ENCODE results near the gene HS6ST1. TPM values are rescaled to one million over a fixed set of nuclear protein-coding genes. Genes with fewer than 3 reads are reported as not detected.

The HS6ST1 gene
- total and polyA plus RNA-seq, 4 donors = 37.0 to 110 (median 84.7) TPM

GRCh38 chr2:128279786-128280157, 38.9 kb downstream of the HS6ST1 start:
- H3K27ac ChIP-seq (ENCODE audit: low read depth, low read length) = peak overlapping the region; percentile 61
- no peaks in the 10 kb centered on the region for H3K9me3 ChIP-seq (ENCODE audit: control insufficient read depth, insufficient read depth, low read length)
- H3K27me3 ChIP-seq (ENCODE audit: control insufficient read depth, insufficient read depth, low read length) = no peaks in the 10 kb centered on the region
- WGBS (ENCODE audit: insufficient coverage) = 83% methylated on average over 9 of the region's 11 CpGs
- peaks cover 78% of the 10 kb centered on the region for H3K36me3 ChIP-seq (ENCODE audit: control insufficient read depth, insufficient read depth, low read length)
- DNase-seq (ENCODE audit: low read depth in 4 of 6, low spot score in 6 of 6) = no peak
- H3K4me1 ChIP-seq (ENCODE audit: control insufficient read depth, insufficient read depth, low read length) = peaks cover 73% of the 10 kb centered on the region
- H3K4me3 ChIP-seq (ENCODE audit: low read depth, low read length) = no peak overlapping the region

- H3K27me3 ChIP-seq (ENCODE audit: control insufficient read depth, insufficient read depth, low read length) = no peaks in the 10 kb centered on the region
- peaks cover 68% of the 10 kb centered on the region for H3K4me1 ChIP-seq (ENCODE audit: control insufficient read depth, insufficient read depth, low read length)
- H3K4me3 ChIP-seq (ENCODE audit: low read depth, low read length) = no peak overlapping the region
- no peaks in the 10 kb centered on the region for H3K9me3 ChIP-seq (ENCODE audit: control insufficient read depth, insufficient read depth, low read length)
- no CpG with 5 or more reads among the region's 7 CpGs for WGBS (ENCODE audit: insufficient coverage)
- no peak overlapping the region for H3K27ac ChIP-seq (ENCODE audit: low read depth, low read length)
- H3K36me3 ChIP-seq (ENCODE audit: control insufficient read depth, insufficient read depth, low read length) = peaks cover 72% of the 10 kb centered on the region
- no peak for DNase-seq (ENCODE audit: low read depth in 4 of 6, low spot score in 6 of 6)
These were observed 39.7 kb downstream of the HS6ST1 start for GRCh38 chr2:128279009-128279408.

DNA sequence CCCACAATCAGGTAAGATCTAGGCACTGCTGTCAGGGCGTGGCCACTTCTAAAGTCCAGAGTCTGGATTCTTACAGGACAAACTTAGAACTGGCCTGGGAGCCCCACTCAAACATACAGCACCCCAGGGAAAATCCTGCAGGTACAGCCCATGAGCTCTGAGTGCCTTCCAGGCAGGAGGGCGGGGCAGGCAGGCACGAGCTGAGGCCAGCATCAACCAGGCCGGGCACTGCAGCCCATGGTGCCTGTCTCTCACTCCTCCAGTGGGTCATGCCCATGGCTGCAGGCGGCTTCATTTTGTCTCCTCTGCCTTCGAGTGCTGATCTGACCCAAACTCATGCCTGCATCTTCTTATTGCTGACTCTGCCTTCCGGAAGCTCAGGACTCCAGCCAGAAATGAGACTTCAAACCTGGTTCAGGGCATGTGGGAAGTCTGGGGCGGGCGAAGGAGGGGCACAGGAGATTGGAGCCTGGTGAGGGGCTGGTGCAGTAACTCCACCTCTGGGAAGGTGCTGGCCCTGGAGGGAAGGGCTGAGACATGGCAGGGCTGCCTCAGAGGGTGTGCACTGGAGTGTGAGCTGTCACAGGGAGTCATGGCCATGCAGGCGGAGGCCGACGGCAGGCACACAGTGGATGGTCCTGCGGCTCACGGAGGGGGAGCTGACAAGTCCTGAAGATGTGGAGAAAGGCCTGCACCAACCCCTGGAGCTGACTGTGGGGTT, 40.5 kb downstream of the HS6ST1 start:
- whole genome bisulfite sequencing (ENCODE audit: insufficient coverage) = 68% methylated on average over 14 of the region's 14 CpGs
- peaks cover 72% of the 10 kb centered on the region for H3K36me3 ChIP-seq (ENCODE audit: control insufficient read depth, insufficient read depth, low read length)
- H3K4me1 ChIP-seq (ENCODE audit: control insufficient read depth, insufficient read depth, low read length) = peaks cover 66% of the 10 kb centered on the region
- H3K27me3 ChIP-seq (ENCODE audit: control insufficient read depth, insufficient read depth, low read length) = no peaks in the 10 kb centered on the region
- no peaks in the 10 kb centered on the region for H3K9me3 ChIP-seq (ENCODE audit: control insufficient read depth, insufficient read depth, low read length)
- DNase-seq (ENCODE audit: low read depth in 4 of 6, low spot score in 6 of 6) = no peak
- H3K27ac ChIP-seq (ENCODE audit: low read depth, low read length) = no peak overlapping the region
- no peak overlapping the region for H3K4me3 ChIP-seq (ENCODE audit: low read depth, low read length)

DNA sequence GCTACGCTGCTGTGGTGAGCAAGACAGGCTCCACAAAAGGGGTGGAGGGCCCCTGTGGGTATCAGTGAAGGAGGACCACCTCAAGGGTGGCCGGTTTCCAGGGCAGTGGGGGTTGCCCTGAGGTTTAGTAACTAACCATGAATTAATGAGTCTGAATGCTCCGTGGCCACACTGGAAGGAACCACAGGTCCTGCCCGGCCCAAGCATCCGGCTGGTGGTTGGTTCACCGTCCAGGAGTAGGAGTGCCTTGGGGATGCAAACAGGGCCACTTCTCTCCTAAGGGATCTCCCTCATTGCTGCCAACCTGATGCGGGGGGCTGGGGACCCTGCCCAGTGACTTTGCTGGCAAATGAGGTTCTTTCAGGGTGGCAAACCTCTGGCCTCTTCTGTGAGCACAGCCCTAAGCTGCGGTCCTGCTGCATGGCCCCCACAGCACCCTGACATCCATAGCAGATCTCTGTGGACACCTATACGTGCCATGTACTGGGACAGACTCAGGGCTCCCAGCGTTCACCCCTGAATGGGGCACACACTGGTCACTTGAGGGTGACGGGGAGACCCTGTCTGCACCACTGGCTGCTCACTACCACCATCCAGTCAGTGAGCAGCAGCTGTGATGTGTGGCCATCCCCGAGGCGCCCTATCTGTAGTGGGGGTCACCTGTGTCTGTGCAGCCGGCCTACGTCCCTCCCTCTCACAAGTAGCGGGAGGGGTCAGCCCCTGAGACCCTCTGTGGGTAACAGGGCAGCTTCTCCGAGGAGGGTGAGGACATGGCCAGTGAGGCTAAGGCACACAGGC, 41.6 kb downstream of the HS6ST1 start:
- peaks cover 71% of the 10 kb centered on the region for H3K36me3 ChIP-seq (ENCODE audit: control insufficient read depth, insufficient read depth, low read length)
- no peaks in the 10 kb centered on the region for H3K27me3 ChIP-seq (ENCODE audit: control insufficient read depth, insufficient read depth, low read length)
- 84% methylated on average over 12 of the region's 17 CpGs for WGBS (ENCODE audit: insufficient coverage)
- peaks cover 66% of the 10 kb centered on the region for H3K4me1 ChIP-seq (ENCODE audit: control insufficient read depth, insufficient read depth, low read length)
- no peak overlapping the region for H3K27ac ChIP-seq (ENCODE audit: low read depth, low read length)
- H3K9me3 ChIP-seq (ENCODE audit: control insufficient read depth, insufficient read depth, low read length) = no peaks in the 10 kb centered on the region
- no peak overlapping the region for H3K4me3 ChIP-seq (ENCODE audit: low read depth, low read length)
- DNase-seq (ENCODE audit: low read depth in 4 of 6, low spot score in 6 of 6) = no peak

DNA sequence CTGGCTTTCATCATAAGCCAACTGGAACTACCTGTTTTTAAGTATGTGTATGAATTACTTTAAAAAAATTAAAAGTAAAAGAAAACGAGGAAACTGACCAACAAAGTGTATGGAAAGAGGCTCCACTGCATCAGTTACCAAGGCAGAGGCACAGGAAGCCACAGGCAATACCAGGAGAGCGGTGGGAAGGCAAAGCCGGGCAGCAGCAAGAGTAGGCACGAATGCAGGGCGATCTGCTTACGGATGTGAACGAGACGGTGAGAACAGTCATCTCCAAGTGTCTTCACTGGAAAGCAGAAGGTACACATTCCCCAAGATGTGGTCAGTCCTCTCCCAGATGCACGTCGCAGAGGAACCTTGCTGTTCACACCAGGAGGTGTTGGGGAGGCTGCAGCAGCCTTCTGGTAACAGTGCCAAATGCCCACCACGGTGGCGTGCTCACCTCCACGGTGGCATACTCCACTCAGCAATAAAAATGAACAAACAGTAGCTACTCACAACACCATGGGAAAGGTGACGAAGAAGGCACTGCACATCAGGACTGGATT, 43.1 kb downstream of the HS6ST1 start:
- H3K9me3 ChIP-seq (ENCODE audit: control insufficient read depth, insufficient read depth, low read length) = no peaks in the 10 kb centered on the region
- no peak overlapping the region for H3K4me3 ChIP-seq (ENCODE audit: low read depth, low read length)
- H3K4me1 ChIP-seq (ENCODE audit: control insufficient read depth, insufficient read depth, low read length) = peaks cover 66% of the 10 kb centered on the region
- no peak for DNase-seq (ENCODE audit: low read depth in 4 of 6, low spot score in 6 of 6)
- H3K27ac ChIP-seq (ENCODE audit: low read depth, low read length) = no peak overlapping the region
- peaks cover 72% of the 10 kb centered on the region for H3K36me3 ChIP-seq (ENCODE audit: control insufficient read depth, insufficient read depth, low read length)
- H3K27me3 ChIP-seq (ENCODE audit: control insufficient read depth, insufficient read depth, low read length) = no peaks in the 10 kb centered on the region
- WGBS (ENCODE audit: insufficient coverage) = 90% methylated on average over 10 of the region's 14 CpGs

DNA sequence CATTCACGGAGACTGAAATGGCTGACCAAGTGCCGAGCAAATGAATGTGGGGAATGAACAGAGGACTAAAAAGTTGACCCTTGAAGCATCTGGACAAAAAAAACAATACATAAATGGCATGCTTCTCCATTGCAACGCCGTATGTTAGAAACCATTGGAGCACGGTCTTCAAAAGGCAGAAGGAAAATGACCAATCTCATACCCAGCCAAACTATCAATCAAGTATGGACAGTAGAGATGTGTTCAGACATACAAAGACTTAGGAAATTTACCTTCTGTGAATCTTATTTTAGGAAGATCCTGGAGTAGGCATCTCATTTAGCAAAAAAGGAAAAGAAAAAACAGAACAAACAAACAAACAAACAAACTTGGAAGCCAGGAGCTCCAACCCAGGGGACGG, 44.5 kb downstream of the HS6ST1 start:
- no CpG with 5 or more reads among the region's 6 CpGs for WGBS (ENCODE audit: insufficient coverage)
- no peak overlapping the region for H3K27ac ChIP-seq (ENCODE audit: low read depth, low read length)
- H3K36me3 ChIP-seq (ENCODE audit: control insufficient read depth, insufficient read depth, low read length) = peaks cover 73% of the 10 kb centered on the region
- no peaks in the 10 kb centered on the region for H3K9me3 ChIP-seq (ENCODE audit: control insufficient read depth, insufficient read depth, low read length)
- H3K27me3 ChIP-seq (ENCODE audit: control insufficient read depth, insufficient read depth, low read length) = no peaks in the 10 kb centered on the region
- H3K4me1 ChIP-seq (ENCODE audit: control insufficient read depth, insufficient read depth, low read length) = peaks cover 66% of the 10 kb centered on the region
- no peak for DNase-seq (ENCODE audit: low read depth in 4 of 6, low spot score in 6 of 6)
- no peak overlapping the region for H3K4me3 ChIP-seq (ENCODE audit: low read depth, low read length)

DNA sequence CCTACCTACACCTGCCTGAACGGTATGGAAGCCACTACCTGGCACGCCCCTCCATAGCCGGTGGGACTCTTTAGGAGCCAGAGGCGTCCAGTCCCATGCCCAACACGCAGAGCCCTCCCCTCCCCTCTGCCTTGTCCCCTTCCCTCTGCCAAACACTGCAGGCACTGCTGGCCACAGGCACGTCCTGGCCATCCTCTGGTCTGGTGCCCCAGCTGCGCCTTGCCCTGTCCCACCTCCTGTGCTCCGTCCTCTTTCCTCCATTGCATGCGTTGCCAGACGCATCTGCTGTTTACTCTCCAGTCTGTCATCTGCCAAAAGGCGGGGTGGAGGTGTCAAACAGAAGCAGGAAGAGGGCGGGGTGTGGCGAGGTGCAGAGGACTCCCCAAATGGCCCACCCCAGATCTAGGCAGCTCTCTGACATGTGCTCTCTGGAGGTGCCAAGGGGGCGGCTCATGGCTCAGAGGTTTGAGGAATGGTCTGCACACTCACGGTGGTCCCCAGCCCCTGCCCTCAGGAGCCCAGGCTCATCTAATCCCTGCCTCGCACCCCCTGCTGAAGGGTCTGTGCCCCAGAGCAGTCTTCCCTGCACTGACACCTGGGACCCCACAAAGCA, 45.1 kb downstream of the HS6ST1 start:
- no peak for DNase-seq (ENCODE audit: low read depth in 4 of 6, low spot score in 6 of 6)
- WGBS (ENCODE audit: insufficient coverage) = 82% methylated on average over 16 of the region's 16 CpGs
- H3K4me3 ChIP-seq (ENCODE audit: low read depth, low read length) = no peak overlapping the region
- peaks cover 79% of the 10 kb centered on the region for H3K36me3 ChIP-seq (ENCODE audit: control insufficient read depth, insufficient read depth, low read length)
- peaks cover 73% of the 10 kb centered on the region for H3K4me1 ChIP-seq (ENCODE audit: control insufficient read depth, insufficient read depth, low read length)
- no peak overlapping the region for H3K27ac ChIP-seq (ENCODE audit: low read depth, low read length)
- no peaks in the 10 kb centered on the region for H3K9me3 ChIP-seq (ENCODE audit: control insufficient read depth, insufficient read depth, low read length)
- no peaks in the 10 kb centered on the region for H3K27me3 ChIP-seq (ENCODE audit: control insufficient read depth, insufficient read depth, low read length)

GRCh38 chr2:128272601-128273468, 45.8 kb downstream of the HS6ST1 start:
- H3K27me3 ChIP-seq (ENCODE audit: control insufficient read depth, insufficient read depth, low read length) = no peaks in the 10 kb centered on the region
- no peak overlapping the region for H3K4me3 ChIP-seq (ENCODE audit: low read depth, low read length)
- no peak overlapping the region for H3K27ac ChIP-seq (ENCODE audit: low read depth, low read length)
- H3K4me1 ChIP-seq (ENCODE audit: control insufficient read depth, insufficient read depth, low read length) = peaks cover 70% of the 10 kb centered on the region
- DNase-seq (ENCODE audit: low read depth in 4 of 6, low spot score in 6 of 6) = no peak
- WGBS (ENCODE audit: insufficient coverage) = 84% methylated on average over 18 of the region's 18 CpGs
- no peaks in the 10 kb centered on the region for H3K9me3 ChIP-seq (ENCODE audit: control insufficient read depth, insufficient read depth, low read length)
- peaks cover 80% of the 10 kb centered on the region for H3K36me3 ChIP-seq (ENCODE audit: control insufficient read depth, insufficient read depth, low read length)
